SH-SY5Y (cell line): Measurements from ENCODE around the gene SLC16A8.

Experiments used
- GATA2 ChIP-seq: IDR thresholded peaks from 2 replicates; pipeline ENCODE4 v1.6.1; 2011; ENCODE audit warnings: mild to moderate bottlenecking, low read depth, low read length
- GATA3 ChIP-seq: IDR thresholded peaks from 2 replicates; pipeline ENCODE4 v1.6.1; 2011; ENCODE audit warnings: low read depth, mild to moderate bottlenecking, low read length, moderate library complexity

- TF ChIP-seq GATA2 (no peak), GATA3 (no peak)
Observed at GRCh38 chr22:38040953-38041759, 42.8 kb downstream of the SLC16A8 start.
